GM18520 (cell line): ENCODE results near the gene ZNF66.
"Not testable (repeated sequence)": the region's sequence is repeated elsewhere in the genome, so short reads cannot be mapped to it uniquely, and the experiment has no call there.

Experiments
- ATAC-seq: cut with Tn5 transposase; IDR thresholded peaks from one replicate; pipeline ENCODE4 v1.9.1; 2021; ENCODE audit not compliant: unreplicated experiment

The ZNF66 gene

GRCh38 chr19:20776083-20777076 is at the start of gene ZNF66:
ZNF66 (plus strand) TSS chr19:20776304; CDS start chr19:20776448, 144 bp downstream.
- ATAC-seq, result peak; percentile 98

- not testable (repeated sequence) for ATAC-seq
Observed at GRCh38 chr19:20750169-20750568, 25.9 kb upstream of the ZNF66 start.

DNA sequence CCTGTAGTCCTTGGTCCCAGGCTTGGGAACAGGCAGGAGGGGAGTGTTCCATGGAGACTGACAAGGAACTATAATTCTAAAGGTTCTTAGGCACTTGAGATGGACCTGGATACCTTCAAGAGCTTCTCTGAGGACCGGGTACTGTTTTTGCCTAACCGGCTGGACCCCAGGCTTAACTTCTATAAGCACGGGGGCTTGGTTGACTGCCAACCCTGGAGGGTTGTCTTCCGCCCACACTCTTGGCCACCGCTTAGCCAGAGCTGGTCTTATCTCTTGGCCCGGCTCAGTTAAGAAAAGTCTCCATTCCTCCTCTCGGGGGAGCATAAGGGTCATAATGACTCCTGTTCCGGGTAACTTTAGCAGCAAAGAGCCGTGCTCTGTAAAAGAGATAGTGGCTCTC is 23.8 kb upstream of the ZNF66 start:
- ATAC-seq, result not testable (repeated sequence)

GRCh38 chr19:20769225-20769736 is 6.8 kb upstream of the ZNF66 start:
- not testable (repeated sequence) for ATAC-seq

DNA sequence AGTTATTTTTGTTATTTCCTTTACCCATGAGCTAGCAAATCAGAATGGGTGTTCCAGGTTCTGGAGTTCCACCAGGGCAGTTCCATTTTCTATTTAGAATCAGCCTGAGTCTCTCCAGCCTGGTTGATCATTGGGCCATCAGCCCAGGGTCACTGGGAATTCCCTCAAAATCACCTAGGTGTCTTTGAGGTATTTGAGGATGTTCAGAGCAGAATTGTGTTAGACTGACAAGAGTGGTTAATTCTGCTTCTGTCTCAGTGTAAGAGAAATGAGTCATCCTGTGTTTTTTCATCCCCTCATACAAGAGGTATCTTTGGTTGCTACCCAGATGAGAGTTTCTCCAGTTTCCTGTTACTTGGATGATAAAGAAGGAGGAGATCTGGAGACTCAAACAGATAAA is 11.7 kb downstream of the ZNF66 start:
- no peak for ATAC-seq

- ATAC-seq, result no peak
Observed at GRCh38 chr19:20791806-20792205, 15.7 kb downstream of the ZNF66 start.

DNA sequence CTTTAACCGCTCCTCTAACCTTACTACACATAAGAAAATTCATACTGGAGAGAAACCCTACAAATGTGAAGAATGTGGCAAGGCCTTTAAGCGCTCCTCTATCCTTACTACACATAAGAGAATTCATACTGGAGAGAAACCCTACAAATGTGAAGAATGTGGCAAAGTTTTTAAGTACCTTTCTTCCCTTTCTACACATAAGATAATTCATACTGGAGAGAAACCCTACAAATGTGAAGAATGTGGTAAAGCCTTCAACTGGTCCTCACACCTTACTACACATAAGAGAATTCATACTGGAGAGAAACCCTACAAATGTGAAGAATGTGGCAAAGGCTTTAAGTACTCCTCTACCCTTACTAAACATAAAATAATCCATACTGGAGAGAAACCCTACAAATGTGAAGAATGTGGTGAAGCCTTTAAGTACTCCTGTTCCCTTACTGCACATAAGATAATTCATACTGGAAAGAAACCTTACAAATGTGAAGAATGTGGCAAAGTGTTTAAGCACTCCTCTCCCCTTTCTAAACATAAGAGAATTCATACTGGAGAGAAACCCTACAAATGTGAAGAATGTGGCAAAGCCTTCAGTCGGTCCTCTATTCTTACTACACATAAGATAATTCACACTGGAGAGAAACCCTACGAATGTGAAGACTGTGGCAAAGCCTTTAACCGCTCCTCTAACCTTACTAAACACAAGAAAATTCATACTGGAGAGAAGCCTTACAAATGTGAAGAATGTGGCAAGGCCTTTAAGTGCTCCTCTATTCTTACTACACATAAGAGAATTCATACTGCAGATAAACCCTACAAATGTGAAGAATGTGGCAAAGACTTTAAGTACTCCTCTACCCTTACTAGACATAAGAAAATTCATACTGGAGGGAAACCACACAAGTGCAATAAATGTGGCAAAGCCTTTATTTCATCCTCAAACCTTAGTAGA is 30.5 kb downstream of the ZNF66 start:
- not testable (repeated sequence) for ATAC-seq

GRCh38 chr19:20840371-20840770 is 64.3 kb downstream of the ZNF66 start:
- no peak for ATAC-seq
